ENCODE results near the gene PHF8.

Gene PHF8

GRCh38 chrX:54012830-54013500, 31.3 kb downstream of the PHF8 start:
- DNase-seq = no peak

DNA sequence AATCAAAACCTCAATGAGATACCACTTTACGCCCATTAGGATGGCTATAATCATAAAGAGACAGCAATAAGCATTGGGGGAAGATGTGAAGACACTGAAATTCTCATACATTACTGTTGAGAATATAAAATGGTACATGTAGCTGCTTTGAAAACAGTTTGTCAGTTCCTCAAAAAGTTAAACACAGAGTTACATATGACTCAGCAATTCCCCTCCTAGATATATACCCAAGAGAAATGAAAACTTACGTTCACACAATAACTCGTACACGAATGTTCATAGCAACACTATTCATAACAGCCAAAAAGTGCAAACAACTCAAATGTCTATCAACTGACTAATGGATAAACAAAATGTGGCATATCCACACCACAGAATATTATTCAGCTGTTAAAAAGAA, 36.6 kb downstream of the PHF8 start:
- no peak for DNase-seq

- no peak for DNase-seq
These were observed 46.5 kb downstream of the PHF8 start for GRCh38 chrX:53997724-53998123.

DNA sequence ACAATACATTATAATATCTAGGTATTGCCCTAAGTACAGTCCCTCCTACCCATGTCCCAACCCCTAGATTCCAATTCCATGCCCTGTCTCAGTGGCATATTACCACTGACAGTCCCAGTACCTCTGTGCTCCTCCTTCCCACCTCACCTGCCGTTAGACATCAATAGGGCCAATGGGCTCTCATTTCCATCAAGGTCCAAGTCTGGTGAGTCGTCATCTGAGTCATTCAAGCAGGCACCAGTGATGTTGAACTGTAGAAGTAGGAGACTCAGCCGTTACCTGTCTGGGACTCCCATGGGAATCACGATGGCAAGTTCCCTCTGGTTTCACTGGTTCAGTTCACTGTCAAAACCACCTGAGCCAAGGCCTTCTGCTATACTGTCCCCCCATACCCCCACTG, 51.7 kb downstream of the PHF8 start:
- DNase-seq = no peak

DNA sequence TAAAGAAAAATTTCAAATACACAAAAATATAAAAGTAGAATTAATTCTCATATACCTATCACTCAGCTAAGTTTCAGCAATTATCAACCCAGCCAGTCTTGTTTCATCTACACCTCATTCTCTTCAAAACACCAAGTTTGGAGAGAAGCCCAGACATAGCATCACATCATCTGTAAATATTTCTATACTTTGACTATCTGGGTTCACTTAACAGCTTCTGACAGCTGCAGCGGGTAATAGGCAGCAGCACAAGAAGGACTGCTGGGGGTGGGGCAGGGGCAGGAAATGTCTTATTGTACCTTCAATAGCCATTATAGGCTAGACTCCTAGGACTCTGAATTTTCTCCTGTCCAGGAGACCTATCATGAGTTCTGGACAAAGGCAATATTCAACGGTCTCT, 54.1 kb downstream of the PHF8 start:
- no peak for DNase-seq

DNA sequence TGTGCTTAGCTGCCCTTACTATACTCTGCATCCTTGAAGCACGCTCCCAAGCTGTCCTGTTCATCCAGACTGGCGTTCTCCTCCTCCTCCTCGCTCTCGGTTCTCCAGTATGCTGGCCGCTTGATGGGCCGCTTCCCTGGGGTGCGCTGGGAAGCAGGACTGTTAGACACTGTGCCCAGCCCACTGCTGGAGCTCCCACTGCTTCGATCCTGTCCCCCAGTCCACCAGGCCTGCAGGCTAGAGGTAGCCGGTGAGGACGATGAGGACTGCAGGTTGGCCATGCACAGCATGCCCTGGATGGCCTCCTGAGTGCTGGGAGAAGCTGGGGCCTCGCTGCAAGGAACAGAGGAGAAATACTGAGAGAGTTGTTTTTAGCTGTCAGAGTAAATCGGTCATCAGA, 59.4 kb downstream of the PHF8 start:
- DNase-seq = no peak

- DNase-seq = no peak
These were observed 69.7 kb downstream of the PHF8 start for GRCh38 chrX:53974529-53974928.

DNA sequence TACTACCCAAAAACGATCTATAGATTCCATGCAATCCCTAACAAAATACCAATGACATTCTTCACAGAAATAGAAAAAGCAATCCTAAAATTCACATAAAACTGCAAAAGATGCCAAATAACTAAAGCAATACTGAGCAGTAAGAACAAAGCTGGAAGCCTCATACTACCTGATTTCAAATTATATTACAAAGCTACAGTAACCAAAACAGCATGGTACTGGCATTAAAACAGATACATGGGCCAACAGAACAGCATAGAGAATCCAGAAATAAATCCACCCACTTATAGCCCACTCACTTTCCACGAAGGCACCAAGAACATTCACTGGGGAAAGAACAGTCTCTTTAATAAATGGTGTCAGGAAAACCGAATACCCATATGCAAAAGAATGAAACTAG, 74.7 kb downstream of the PHF8 start:
- DNase-seq = no peak

DNA sequence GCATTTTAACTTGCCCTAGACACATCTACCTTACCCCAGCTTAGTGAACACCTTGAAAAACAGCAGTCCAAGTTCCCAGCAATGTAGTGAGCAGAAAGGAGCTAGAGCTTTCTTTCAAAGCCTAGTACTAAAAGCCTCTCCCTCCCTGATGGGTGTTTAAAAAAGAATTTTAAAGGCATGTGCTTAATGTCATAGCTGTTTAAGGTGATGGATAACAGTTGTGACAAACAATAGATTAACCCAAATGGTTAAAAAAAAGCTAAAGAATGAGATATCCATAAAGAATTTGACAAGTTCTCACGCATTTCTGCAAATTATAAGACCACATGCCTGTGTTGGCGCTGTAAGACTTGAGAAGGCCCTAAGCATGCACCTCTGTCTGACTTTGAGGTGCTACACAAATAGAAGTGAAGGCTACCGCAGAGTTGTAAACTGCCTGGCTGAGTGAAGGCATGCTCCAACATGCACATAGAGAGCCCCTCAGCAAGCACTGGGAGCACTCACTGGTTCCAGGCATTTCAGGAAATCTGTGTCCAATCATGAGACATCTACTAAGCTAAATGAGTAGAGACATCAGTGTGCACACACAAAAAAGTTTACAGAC, 94.0 kb downstream of the PHF8 start:
- no peak for DNase-seq

- DNase-seq = no peak
These were observed 104.1 kb downstream of the PHF8 start for GRCh38 chrX:53940180-53940579.

- no peak for DNase-seq
These were observed 105.1 kb downstream of the PHF8 start for GRCh38 chrX:53939127-53939526.

DNA sequence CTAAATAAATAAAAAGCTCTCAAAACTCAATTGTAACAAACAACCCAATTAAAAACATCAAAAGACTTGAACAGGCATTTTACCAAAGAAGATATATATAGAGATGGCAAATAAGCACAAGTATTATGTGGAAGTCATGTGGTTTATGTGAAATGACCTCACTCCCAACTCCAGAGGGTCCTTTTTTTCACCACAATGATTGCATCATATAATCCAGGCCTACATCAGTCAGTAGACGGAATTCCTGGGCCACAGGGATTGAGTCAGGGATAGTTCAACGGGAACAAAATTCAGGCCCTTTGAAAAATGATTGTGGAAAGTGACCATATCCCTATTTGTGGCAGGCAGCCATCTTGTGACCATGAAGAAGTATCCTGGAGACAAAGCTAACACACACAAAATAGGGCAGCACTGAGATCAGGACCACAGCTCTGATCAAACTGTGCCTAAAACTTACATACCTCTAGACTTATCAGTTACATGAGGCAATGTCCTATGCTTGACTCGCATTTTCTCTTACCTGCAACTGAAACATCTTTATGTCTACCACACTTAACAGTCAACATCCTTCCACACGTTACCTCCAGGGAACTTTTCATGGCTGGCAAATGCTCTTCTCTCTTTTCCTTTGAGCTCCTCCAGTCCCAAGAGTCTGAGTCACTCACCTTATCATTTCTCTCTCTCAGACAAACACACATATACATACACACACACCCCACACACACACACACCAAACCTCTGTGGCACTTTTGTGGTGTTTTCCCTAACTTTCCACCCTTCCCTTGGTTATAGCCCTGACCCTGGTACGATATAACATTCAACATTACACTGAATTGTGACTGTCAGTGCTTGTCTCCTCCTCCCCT, 113.5 kb downstream of the PHF8 start:
- DNase-seq = no peak

DNA sequence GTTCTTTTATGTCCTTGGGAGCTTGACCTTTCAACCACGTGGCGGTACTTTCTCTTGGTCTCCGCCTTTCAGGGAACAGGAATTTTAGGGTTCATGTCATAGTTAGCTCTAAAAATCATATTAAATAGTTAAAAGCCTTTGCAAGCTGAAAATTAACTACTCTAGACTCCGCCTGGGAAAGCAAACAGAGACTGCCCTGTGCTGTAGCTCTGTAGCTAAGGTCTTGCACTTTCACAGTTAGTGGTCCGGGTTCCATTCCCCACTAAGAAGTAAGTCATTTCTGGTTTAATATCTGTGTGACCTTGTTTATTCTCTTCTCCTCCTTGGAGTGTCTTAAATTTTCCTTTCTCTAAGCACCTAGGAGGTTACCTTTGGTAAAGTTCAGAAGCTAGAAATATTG, 118.2 kb downstream of the PHF8 start:
- no peak for DNase-seq

DNA sequence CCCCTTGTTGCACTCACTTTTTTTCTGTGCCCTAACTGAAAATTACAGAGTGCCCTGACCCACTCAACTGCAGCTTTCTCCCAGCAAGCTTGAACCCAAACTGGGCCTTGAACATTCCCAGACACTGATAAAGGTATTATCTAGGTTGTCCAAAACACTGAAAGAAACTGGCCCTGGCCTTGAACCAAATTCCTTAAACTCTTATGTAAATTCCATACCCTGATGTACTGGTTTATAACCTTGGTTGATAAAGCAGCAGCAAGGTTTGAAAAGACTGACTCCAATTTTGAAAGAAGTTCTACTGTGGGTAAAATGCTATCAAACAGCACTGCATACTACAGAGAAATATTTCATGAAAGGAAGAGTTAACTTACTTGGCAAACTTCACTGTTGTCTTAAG, 125.6 kb downstream of the PHF8 start:
- DNase-seq = no peak

DNA sequence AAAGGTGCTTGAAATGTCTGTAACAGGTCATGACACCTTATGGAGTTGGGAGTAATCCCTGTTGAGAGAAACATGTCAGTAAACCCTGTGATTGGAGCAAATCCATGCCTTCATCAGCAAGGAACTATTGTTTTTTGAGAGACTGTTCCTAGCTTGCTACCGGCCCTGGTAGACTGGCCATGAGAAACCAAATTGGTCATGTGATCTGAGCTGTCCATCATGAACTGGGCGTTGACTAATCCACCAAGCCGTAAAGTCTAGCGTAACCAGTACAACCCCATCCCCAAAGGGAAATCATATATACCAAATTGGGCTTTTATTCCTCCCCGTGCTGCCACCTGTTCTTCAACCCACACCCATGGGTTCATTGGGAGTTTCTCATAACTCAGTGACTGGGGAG, 143.7 kb downstream of the PHF8 start:
- no peak for DNase-seq

GRCh38 chrX:53895270-53895669, 149.0 kb downstream of the PHF8 start:
- no peak for DNase-seq

All from activated naive CD4-positive, alpha-beta T cell treated with anti-CD3 and anti-CD28 coated beads, Interleukin-2, amount 50 U/mL, for 16 hours (primary cell).